ENCODE data around the gene CXCL3. TPM values are rescaled to one million over a fixed set of nuclear protein-coding genes. Genes with fewer than 3 reads are reported as not detected.

Gene CXCL3
- total RNA-seq, 1 experiment from 2014 or later = 0.23 TPM

- Histone ChIP-seq H3K4me3 (ENCODE audit: low read depth in 2 of 2, low read length in 2 of 2) (no peak overlapping the region), H3K4me1 (ENCODE audit: control insufficient read depth, insufficient read depth, low read length) (no peaks in the 10 kb centered on the region), H3K27me3 (ENCODE audit: control insufficient read depth, insufficient read depth, low read length) (0 out of 2 replicates have a peak, but pooled peaks cover 2% of the 10 kb centered on the region), H3K36me3 (ENCODE audit: control insufficient read depth, insufficient read depth, low read length) (no peaks in the 10 kb centered on the region), H3K27ac (ENCODE audit: low read length) (no peak overlapping the region), H3K9me3 (ENCODE audit: control insufficient read depth, insufficient read depth, low read depth, low read length) (no peaks in the 10 kb centered on the region)
- ChIA-PET POLR2A (no interaction called here), CTCF (no interaction called here)
- BruUV-seq (replicated peaks) = no TSS peak
- in situ Hi-C loops (cut with HindIII; ENCODE audit: low pct_unique_long_range_greater_than_20kb, low sequenced_read_pairs) (no loop called here), intact Hi-C loops (cut with micrococcal nuclease; ENCODE audit: unreplicated experiment) (no loop called here)
- DNase-seq (ENCODE audit: low read depth, low spot score) = no peak
- no peak for ATAC-seq
- no peak for TF ChIP-seq SIN3A (IDR thresholded peaks at IDR 0.05; ENCODE audit: borderline replicate concordance, insufficient read depth, low read depth, low read length)
- no peak for TF ChIP-seq CTCF (IDR thresholded peaks at IDR 0.05)
- no peak for TF ChIP-seq REST (IDR thresholded peaks at IDR 0.05; ENCODE audit: insufficient read depth in 1 of 2, low read depth in 2 of 2, low read length in 1 of 2)
- TF ChIP-seq TCF7L2 (IDR thresholded peaks at IDR 0.05; ENCODE audit: low read depth, low read length) = no peak
- TF ChIP-seq POLR2AphosphoS5 (IDR thresholded peaks at IDR 0.05; ENCODE audit: low read depth, low read length) = no peak
Observed at GRCh38 chr4:73989928-73990327, 48.6 kb downstream of the CXCL3 start.

GRCh38 chr4:73989031-73989430, 49.5 kb downstream of the CXCL3 start:
- ATAC-seq (no peak), DNase-seq (ENCODE audit: low read depth, low spot score) (no peak)
- Histone ChIP-seq H3K36me3 (ENCODE audit: control insufficient read depth, insufficient read depth, low read length) (no peaks in the 10 kb centered on the region), H3K4me3 (ENCODE audit: low read depth in 2 of 2, low read length in 2 of 2) (no peak overlapping the region), H3K9me3 (ENCODE audit: control insufficient read depth, insufficient read depth, low read depth, low read length) (no peaks in the 10 kb centered on the region), H3K4me1 (ENCODE audit: control insufficient read depth, insufficient read depth, low read length) (no peaks in the 10 kb centered on the region), H3K27ac (ENCODE audit: low read length) (no peak overlapping the region), H3K27me3 (ENCODE audit: control insufficient read depth, insufficient read depth, low read length) (0 out of 2 replicates have a peak, but pooled peaks cover 2% of the 10 kb centered on the region)
- ChIA-PET CTCF (no interaction called here), POLR2A (no interaction called here)
- intact Hi-C loops (cut with micrococcal nuclease; ENCODE audit: unreplicated experiment) (no loop called here), in situ Hi-C loops (cut with HindIII; ENCODE audit: low pct_unique_long_range_greater_than_20kb, low sequenced_read_pairs) (no loop called here)
- BruUV-seq (replicated peaks) = no TSS peak
- TF ChIP-seq CTCF (IDR thresholded peaks at IDR 0.05) = no peak
- TF ChIP-seq TCF7L2 (IDR thresholded peaks at IDR 0.05; ENCODE audit: low read depth, low read length) = no peak
- TF ChIP-seq POLR2AphosphoS5 (IDR thresholded peaks at IDR 0.05; ENCODE audit: low read depth, low read length) = no peak
- no peak for TF ChIP-seq SIN3A (IDR thresholded peaks at IDR 0.05; ENCODE audit: borderline replicate concordance, insufficient read depth, low read depth, low read length)
- no peak for TF ChIP-seq REST (IDR thresholded peaks at IDR 0.05; ENCODE audit: insufficient read depth in 1 of 2, low read depth in 2 of 2, low read length in 1 of 2)

All from Panc1 (cell line).